Measurements from ENCODE around the gene MIB2. TPM values are rescaled to one million over a fixed set of nuclear protein-coding genes. Genes with fewer than 3 reads are reported as not detected.

The MIB2 gene
- polyA plus RNA-seq, 1 of the 3 experiments (the other 2 are of a cell fraction), result 45.4 TPM

GRCh38 chr1:1621173-1622009 is 6.1 kb downstream of the MIB2 start (continued):
- TF ChIP-seq USF2 (IDR thresholded peaks at IDR 0.05; ENCODE audit: borderline replicate concordance, low read depth, low read length), result no peak
- TF ChIP-seq PBX3 (IDR thresholded peaks at IDR 0.05), result no peak
- TF ChIP-seq, protein P1, sequence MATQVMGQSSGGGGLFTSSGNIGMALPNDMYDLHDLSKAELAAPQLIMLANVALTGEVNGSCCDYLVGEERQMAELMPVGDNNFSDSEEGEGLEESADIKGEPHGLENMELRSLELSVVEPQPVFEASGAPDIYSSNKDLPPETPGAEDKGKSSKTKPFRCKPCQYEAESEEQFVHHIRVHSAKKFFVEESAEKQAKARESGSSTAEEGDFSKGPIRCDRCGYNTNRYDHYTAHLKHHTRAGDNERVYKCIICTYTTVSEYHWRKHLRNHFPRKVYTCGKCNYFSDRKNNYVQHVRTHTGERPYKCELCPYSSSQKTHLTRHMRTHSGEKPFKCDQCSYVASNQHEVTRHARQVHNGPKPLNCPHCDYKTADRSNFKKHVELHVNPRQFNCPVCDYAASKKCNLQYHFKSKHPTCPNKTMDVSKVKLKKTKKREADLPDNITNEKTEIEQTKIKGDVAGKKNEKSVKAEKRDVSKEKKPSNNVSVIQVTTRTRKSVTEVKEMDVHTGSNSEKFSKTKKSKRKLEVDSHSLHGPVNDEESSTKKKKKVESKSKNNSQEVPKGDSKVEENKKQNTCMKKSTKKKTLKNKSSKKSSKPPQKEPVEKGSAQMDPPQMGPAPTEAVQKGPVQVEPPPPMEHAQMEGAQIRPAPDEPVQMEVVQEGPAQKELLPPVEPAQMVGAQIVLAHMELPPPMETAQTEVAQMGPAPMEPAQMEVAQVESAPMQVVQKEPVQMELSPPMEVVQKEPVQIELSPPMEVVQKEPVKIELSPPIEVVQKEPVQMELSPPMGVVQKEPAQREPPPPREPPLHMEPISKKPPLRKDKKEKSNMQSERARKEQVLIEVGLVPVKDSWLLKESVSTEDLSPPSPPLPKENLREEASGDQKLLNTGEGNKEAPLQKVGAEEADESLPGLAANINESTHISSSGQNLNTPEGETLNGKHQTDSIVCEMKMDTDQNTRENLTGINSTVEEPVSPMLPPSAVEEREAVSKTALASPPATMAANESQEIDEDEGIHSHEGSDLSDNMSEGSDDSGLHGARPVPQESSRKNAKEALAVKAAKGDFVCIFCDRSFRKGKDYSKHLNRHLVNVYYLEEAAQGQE (IDR thresholded peaks at IDR 0.05; ENCODE audit: low read depth, low read length), result no peak
- TF ChIP-seq EP300 (IDR thresholded peaks at IDR 0.05; ENCODE audit: borderline replicate concordance in 1 of 2, low read depth in 1 of 2, low read length in 1 of 2), result no peak

DNA sequence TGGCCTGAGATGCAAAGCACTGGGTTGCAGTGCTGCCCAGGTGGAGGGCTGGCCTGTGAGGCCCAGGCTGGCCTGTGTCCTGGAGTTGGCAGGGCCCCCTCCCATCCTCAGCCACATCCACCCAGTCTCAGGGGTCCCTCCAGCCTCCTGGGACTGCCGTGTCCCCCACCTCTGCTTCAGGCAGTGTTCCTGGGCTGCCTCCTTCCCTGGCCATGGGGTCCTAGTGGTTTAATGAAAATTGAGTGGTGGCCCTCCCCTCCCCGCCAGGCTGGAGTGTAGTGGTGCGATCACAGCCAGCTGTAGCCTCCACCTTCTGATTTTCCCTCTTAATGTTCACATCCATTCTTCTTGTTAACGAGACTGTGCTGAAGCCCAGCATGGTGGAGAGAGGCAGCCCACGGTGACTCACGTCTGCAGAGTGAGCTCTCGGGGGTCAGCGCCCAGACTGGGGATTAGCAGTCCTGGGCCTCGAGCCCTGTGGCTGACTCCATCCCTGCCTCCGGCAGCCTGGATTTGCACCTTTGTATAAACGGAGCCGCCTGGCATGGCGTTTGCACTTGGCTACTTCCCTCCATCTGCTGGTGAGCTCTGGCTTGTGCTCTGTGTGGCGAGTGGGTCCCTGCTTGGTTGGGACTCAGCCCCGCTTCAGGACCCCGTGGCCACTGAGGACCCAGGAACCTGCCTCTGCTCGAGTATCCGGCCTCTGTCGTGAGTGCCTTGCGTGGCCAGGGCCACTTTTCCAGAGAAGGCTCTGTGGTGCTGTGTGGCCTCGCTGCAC is 6.9 kb downstream of the MIB2 start:
- no peaks in the 10 kb centered on the region for H3K9me3 ChIP-seq
- no peak overlapping the region for H3K4me3 ChIP-seq (ENCODE audit: low read depth in 2 of 2, low read length in 1 of 2)
- no peaks in the 10 kb centered on the region for H3F3A ChIP-seq (replicated peaks; ENCODE audit: insufficient read depth)
- H4K20me1 ChIP-seq (ENCODE audit: insufficient read depth), result no peaks in the 10 kb centered on the region
- H3K9me2 ChIP-seq, result no peaks in the 10 kb centered on the region
- H3K9ac ChIP-seq, result no peak overlapping the region
- H2AFZ ChIP-seq (ENCODE audit: low read depth), result no peak overlapping the region
- H3K27me3 ChIP-seq (ENCODE audit: insufficient read depth), result no peaks in the 10 kb centered on the region
- H3K36me3 ChIP-seq (replicated peaks in 1 of 2; ENCODE audit: control insufficient read depth in 1 of 2, insufficient read depth in 2 of 2, low read length in 1 of 2), result peaks cover 5 to 7% of the 10 kb centered on the region in 2 experiments
- WGBS (ENCODE audit: low lambda C conversion rate), result 80% methylated on average over 8 of the region's 21 CpGs
- H3K27ac ChIP-seq (ENCODE audit: low read depth in 2 of 2, low read length in 1 of 2), result no peak overlapping the region
- DNase-seq, result no peak
- peaks cover 20% of the 10 kb centered on the region for H3K79me2 ChIP-seq (ENCODE audit: insufficient read depth)
- POLR2A ChIA-PET, result no interaction called here
- no peak overlapping the region for H3K4me2 ChIP-seq
- peaks cover 0 to under 1% of the 10 kb centered on the region in 2 experiments; a peak in 1 of 4 replicates for H3K4me1 ChIP-seq (ENCODE audit: control insufficient read depth in 1 of 2, insufficient read depth in 2 of 2, low read depth in 1 of 2, low read length in 1 of 2)
- CTCF ChIA-PET, result no interaction called here
- TF ChIP-seq, protein P2, sequence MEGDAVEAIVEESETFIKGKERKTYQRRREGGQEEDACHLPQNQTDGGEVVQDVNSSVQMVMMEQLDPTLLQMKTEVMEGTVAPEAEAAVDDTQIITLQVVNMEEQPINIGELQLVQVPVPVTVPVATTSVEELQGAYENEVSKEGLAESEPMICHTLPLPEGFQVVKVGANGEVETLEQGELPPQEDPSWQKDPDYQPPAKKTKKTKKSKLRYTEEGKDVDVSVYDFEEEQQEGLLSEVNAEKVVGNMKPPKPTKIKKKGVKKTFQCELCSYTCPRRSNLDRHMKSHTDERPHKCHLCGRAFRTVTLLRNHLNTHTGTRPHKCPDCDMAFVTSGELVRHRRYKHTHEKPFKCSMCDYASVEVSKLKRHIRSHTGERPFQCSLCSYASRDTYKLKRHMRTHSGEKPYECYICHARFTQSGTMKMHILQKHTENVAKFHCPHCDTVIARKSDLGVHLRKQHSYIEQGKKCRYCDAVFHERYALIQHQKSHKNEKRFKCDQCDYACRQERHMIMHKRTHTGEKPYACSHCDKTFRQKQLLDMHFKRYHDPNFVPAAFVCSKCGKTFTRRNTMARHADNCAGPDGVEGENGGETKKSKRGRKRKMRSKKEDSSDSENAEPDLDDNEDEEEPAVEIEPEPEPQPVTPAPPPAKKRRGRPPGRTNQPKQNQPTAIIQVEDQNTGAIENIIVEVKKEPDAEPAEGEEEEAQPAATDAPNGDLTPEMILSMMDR (IDR thresholded peaks at IDR 0.05), result no peak
- TF ChIP-seq RFX5 (IDR thresholded peaks at IDR 0.05; ENCODE audit: low read length) (no peak), TEAD4 (IDR thresholded peaks at IDR 0.05; ENCODE audit: borderline replicate concordance, insufficient read depth) (no peak), RXRA (IDR thresholded peaks at IDR 0.05; ENCODE audit: borderline replicate concordance, low read depth) (no peak), USF2 (IDR thresholded peaks at IDR 0.05; ENCODE audit: borderline replicate concordance, low read depth, low read length) (no peak), RAD21 (IDR thresholded peaks at IDR 0.05; ENCODE audit: low read length) (no peak)
- TF ChIP-seq, protein P3, sequence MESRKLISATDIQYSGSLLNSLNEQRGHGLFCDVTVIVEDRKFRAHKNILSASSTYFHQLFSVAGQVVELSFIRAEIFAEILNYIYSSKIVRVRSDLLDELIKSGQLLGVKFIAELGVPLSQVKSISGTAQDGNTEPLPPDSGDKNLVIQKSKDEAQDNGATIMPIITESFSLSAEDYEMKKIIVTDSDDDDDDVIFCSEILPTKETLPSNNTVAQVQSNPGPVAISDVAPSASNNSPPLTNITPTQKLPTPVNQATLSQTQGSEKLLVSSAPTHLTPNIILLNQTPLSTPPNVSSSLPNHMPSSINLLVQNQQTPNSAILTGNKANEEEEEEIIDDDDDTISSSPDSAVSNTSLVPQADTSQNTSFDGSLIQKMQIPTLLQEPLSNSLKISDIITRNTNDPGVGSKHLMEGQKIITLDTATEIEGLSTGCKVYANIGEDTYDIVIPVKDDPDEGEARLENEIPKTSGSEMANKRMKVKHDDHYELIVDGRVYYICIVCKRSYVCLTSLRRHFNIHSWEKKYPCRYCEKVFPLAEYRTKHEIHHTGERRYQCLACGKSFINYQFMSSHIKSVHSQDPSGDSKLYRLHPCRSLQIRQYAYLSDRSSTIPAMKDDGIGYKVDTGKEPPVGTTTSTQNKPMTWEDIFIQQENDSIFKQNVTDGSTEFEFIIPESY (IDR thresholded peaks at IDR 0.05; ENCODE audit: borderline replicate concordance, low read depth), result no peak
- TF ChIP-seq, protein P1 (IDR thresholded peaks at IDR 0.05; ENCODE audit: low read depth, low read length), result no peak

Measured in SK-N-SH (cell line).